HepG2 (cell line): Measurements from ENCODE around the gene TOMM22. TPM values are rescaled to one million over a fixed set of nuclear protein-coding genes. Genes with fewer than 3 reads are reported as not detected.

Source experiments
- HNRNPK ChIP-seq: fragments of 200-400 bp; formaldehyde crosslinking; IDR thresholded peaks from 2 replicates; pipeline ENCODE4 v1.6.1; 2018; ENCODE audit warnings: low read length, low read depth, moderate library complexity, mild to moderate bottlenecking; ENCODE audit not compliant: poor library complexity, severe bottlenecking
- POLR2A ChIP-seq, 2 experiments: IDR thresholded peaks; 2 replicates each; pipeline ENCODE4 v1.6.1; 2011; ENCODE audit warnings: low read depth in 2 of 2, low read length in 2 of 2, mild to moderate bottlenecking in 1 of 2, moderate library complexity in 1 of 2; ENCODE audit not compliant: insufficient read depth in 1 of 2
- RFXANK ChIP-seq: IDR thresholded peaks from 2 replicates; pipeline ENCODE4 v1.6.1; 2016
- TP53 ChIP-seq: sonication (generic); formaldehyde crosslinking; conservative IDR thresholded peaks from 2 replicates; pipeline ENCODE4 v1.4.0; 2020; ENCODE audit warnings: missing genetic modification reagents
- ZFYVE20 ChIP-seq: sonication (generic); formaldehyde crosslinking; IDR thresholded peaks from 2 replicates; pipeline ENCODE4 v1.8.0; 2023; ENCODE audit warnings: low read depth, mild to moderate bottlenecking, moderate library complexity, missing genetic modification reagents, borderline replicate concordance
- ZNF101 ChIP-seq: sonication (generic); formaldehyde crosslinking; IDR thresholded peaks from 2 replicates; pipeline ENCODE4 v1.4.0; 2020; ENCODE audit warnings: mild to moderate bottlenecking, low read depth, missing genetic modification reagents, borderline replicate concordance
- ZNF232 ChIP-seq: sonication (generic); formaldehyde crosslinking; IDR thresholded peaks from 2 replicates; pipeline ENCODE4 v1.4.0; 2020; ENCODE audit warnings: missing genetic modification reagents, borderline replicate concordance
- ZNF24 ChIP-seq: fragments of 450-650 bp; IDR thresholded peaks from 2 replicates; pipeline ENCODE4 v1.6.1; 2017; ENCODE audit warnings: antibody characterized with exemption, mild to moderate bottlenecking
- ZNF333 ChIP-seq: sonication (generic); formaldehyde crosslinking; IDR thresholded peaks from 2 replicates; pipeline ENCODE4 v1.4.0; 2020; ENCODE audit warnings: mild to moderate bottlenecking, missing genetic modification reagents, borderline replicate concordance
- ZNF569 ChIP-seq: sonication (generic); formaldehyde crosslinking; IDR thresholded peaks from 2 replicates; pipeline ENCODE4 v1.5.0; 2020; ENCODE audit warnings: mild to moderate bottlenecking, missing genetic modification reagents, moderate library complexity, borderline replicate concordance
- ZNF629 ChIP-seq: sonication (generic); formaldehyde crosslinking; conservative IDR thresholded peaks from 2 replicates; pipeline ENCODE4 v1.5.0; 2020; ENCODE audit warnings: missing genetic modification reagents
- ZNF790 ChIP-seq: sonication (generic); formaldehyde crosslinking; IDR thresholded peaks from 2 replicates; pipeline ENCODE4 v1.8.0; 2022; ENCODE audit warnings: missing genetic modification reagents, mild to moderate bottlenecking, borderline replicate concordance
- polyA plus RNA-seq, 8 experiments: library from polyadenylated mRNA; depleted of rRNA in 3 of 8; stranded (reverse) in 7 of 8; unstranded in 1 of 8; fragments of >200 nt; fragmentation: Illumina TruSeq in 4 of 8; extraction: Trizol in 4 of 8; gene quantifications; 2 replicates each; pipeline versions ENCODE4 v1.2.1 to v1.2.3, GENCODE V29; 2011 to 2016; ENCODE audit warnings: low read depth in 4 of 8, missing spikeins in 1 of 8, mixed read lengths in 1 of 8; ENCODE audit not compliant: insufficient read depth in 1 of 8
- total RNA-seq, 5 experiments: library from RNA; depleted of rRNA; stranded (reverse); fragments of >200 nt; fragmentation: Illumina TruSeq; extraction: Trizol; gene quantifications; 2 replicates each; pipeline ENCODE4 v1.2.3, GENCODE V29; 2016; ENCODE audit warnings: low read depth in 1 of 5
- TF ChIP-seq, protein P1 (sequence below): sonication (generic); formaldehyde crosslinking; IDR thresholded peaks from 2 replicates; pipeline ENCODE4 v1.5.0; 2020; ENCODE audit warnings: mild to moderate bottlenecking, missing genetic modification reagents
- TF ChIP-seq, protein P2 (sequence below): sonication (generic); formaldehyde crosslinking; IDR thresholded peaks from 2 replicates; pipeline ENCODE4 v1.4.0; 2020; ENCODE audit warnings: mild to moderate bottlenecking, missing genetic modification reagents, borderline replicate concordance
- TF ChIP-seq, protein P3 (sequence below): sonication (generic); formaldehyde crosslinking; conservative IDR thresholded peaks from 2 replicates; pipeline ENCODE4 v1.5.0; 2020; ENCODE audit warnings: missing genetic modification reagents
- TF ChIP-seq, protein P4 (sequence below): sonication (generic); formaldehyde crosslinking; conservative IDR thresholded peaks from 2 replicates; pipeline ENCODE4 v1.4.0; 2020; ENCODE audit warnings: missing genetic modification reagents
- TF ChIP-seq, protein P5 (sequence below): sonication (generic); formaldehyde crosslinking; IDR thresholded peaks from 2 replicates; pipeline ENCODE4 v1.5.0; 2020; ENCODE audit warnings: missing genetic modification reagents
- TF ChIP-seq, protein P6 (sequence below): sonication (generic); formaldehyde crosslinking; IDR thresholded peaks from 2 replicates; pipeline ENCODE4 v1.4.0; 2020; ENCODE audit warnings: mild to moderate bottlenecking, low read depth, missing genetic modification reagents

The TOMM22 gene
- total and polyA plus RNA-seq, 2 of the 13 experiments (the other 11 are each of a cell fraction or from before 2014, with no cell fraction given): 46.9 to 118 TPM

DNA sequence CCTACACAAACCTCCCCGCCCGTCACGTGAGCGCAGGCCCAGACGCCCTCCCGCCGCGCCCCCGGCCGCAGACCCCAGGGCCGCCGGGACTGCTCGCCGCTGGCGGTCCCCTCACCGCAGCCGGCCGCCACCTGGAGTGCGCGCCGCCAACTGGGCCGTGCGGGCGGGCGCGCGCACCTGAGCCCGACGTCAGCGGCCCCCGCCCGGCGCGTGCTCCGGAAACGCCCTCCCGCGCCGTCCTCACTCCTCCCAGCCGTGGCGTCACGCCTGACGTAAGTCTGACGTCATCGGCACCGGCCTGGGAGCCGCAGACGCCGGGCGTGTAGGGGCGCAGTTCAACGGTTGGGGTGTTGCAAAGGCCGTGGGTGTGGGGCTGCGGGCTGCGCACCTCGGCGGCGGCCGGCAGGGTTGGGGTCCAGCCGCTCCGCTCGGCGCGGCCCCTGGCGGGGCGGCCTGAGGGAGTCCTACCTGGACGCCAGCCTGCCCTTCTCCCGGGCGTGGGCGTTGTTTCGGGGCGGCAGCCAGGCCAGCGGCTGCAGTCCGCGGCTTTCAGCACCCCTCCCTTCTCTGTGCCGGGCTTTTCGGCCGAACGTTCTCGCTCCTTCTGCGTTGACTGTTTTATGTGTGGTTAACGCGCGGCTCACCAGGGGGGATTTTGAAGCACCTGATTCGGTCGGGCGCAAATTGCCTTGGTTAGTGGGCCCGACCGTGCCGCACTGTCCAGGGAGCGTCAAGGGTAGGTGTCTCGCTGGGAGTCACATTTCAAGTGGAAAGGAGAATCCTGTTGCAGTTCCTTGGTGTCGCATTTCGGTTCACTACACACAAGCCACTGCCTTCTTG lies 19.3 kb downstream of the TOMM22 start, which contains the start of gene JOSD1 (continued):
- TF ChIP-seq, protein P1, sequence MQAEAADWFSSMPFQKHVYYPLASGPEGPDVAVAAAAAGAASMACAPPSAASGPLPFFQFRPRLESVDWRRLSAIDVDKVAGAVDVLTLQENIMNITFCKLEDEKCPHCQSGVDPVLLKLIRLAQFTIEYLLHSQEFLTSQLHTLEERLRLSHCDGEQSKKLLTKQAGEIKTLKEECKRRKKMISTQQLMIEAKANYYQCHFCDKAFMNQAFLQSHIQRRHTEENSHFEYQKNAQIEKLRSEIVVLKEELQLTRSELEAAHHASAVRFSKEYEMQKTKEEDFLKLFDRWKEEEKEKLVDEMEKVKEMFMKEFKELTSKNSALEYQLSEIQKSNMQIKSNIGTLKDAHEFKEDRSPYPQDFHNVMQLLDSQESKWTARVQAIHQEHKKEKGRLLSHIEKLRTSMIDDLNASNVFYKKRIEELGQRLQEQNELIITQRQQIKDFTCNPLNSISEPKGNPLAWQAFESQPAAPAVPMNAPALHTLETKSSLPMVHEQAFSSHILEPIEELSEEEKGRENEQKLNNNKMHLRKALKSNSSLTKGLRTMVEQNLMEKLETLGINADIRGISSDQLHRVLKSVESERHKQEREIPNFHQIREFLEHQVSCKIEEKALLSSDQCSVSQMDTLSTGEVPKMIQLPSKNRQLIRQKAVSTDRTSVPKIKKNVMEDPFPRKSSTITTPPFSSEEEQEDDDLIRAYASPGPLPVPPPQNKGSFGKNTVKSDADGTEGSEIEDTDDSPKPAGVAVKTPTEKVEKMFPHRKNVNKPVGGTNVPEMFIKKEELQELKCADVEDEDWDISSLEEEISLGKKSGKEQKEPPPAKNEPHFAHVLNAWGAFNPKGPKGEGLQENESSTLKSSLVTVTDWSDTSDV (CRISPR knock-in tag): no peak; the same call in 1 of the 2 replicates
- TF ChIP-seq HNRNPK (peak; percentile 57), POLR2A (IDR thresholded peaks at IDR 0.05; ENCODE audit: insufficient read depth in 1 of 2, low read depth in 2 of 2, low read length in 2 of 2) (peak; percentile 57 to 72), ZNF101 (CRISPR knock-in tag) (no peak), ZNF24 (no peak), TP53 (CRISPR knock-in tag) (no peak), ZNF629 (CRISPR knock-in tag) (peak; percentile 8; the same call in 1 of the 2 replicates), ZNF790 (peak; percentile 47; the same call in 1 of the 2 replicates), RFXANK (peak; percentile 81; the same call in 1 of the 2 replicates), ZNF232 (CRISPR knock-in tag) (0 out of 2 replicates have a peak, but pooled peaks have one; percentile 51), ZFYVE20 (CRISPR knock-in tag) (no peak), ZNF333 (CRISPR knock-in tag) (peak; percentile 61; the same call in 1 of the 2 replicates), ZNF569 (no peak)
- TF ChIP-seq, protein P2, sequence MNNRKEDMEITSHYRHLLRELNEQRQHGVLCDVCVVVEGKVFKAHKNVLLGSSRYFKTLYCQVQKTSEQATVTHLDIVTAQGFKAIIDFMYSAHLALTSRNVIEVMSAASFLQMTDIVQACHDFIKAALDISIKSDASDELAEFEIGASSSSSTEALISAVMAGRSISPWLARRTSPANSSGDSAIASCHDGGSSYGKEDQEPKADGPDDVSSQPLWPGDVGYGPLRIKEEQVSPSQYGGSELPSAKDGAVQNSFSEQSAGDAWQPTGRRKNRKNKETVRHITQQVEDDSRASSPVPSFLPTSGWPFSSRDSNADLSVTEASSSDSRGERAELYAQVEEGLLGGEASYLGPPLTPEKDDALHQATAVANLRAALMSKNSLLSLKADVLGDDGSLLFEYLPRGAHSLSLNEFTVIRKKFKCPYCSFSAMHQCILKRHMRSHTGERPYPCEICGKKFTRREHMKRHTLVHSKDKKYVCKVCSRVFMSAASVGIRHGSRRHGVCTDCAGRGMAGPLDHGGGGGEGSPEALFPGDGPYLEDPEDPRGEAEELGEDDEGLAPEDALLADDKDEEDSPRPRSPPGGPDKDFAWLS: no peak
- TF ChIP-seq, protein P3, sequence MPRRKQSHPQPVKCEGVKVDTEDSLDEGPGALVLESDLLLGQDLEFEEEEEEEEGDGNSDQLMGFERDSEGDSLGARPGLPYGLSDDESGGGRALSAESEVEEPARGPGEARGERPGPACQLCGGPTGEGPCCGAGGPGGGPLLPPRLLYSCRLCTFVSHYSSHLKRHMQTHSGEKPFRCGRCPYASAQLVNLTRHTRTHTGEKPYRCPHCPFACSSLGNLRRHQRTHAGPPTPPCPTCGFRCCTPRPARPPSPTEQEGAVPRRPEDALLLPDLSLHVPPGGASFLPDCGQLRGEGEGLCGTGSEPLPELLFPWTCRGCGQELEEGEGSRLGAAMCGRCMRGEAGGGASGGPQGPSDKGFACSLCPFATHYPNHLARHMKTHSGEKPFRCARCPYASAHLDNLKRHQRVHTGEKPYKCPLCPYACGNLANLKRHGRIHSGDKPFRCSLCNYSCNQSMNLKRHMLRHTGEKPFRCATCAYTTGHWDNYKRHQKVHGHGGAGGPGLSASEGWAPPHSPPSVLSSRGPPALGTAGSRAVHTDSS (CRISPR knock-in tag): peak; percentile 28; the same call in 1 of the 2 replicates
- TF ChIP-seq, protein P4, sequence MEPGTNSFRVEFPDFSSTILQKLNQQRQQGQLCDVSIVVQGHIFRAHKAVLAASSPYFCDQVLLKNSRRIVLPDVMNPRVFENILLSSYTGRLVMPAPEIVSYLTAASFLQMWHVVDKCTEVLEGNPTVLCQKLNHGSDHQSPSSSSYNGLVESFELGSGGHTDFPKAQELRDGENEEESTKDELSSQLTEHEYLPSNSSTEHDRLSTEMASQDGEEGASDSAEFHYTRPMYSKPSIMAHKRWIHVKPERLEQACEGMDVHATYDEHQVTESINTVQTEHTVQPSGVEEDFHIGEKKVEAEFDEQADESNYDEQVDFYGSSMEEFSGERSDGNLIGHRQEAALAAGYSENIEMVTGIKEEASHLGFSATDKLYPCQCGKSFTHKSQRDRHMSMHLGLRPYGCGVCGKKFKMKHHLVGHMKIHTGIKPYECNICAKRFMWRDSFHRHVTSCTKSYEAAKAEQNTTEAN (CRISPR knock-in tag): peak; percentile 58
- TF ChIP-seq, protein P5, sequence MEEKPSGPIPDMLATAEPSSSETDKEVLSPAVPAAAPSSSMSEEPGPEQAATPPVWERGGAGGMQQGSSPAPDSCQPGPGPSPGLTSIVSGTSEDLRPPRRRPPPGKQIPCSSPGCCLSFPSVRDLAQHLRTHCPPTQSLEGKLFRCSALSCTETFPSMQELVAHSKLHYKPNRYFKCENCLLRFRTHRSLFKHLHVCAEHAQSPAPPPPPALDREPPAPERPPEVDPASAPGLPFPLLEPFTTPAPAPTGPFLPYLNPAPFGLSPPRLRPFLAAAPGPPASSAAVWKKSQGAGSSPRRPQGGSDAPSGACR (CRISPR knock-in tag): 0 out of 2 replicates have a peak, but pooled peaks have one; percentile 23
- TF ChIP-seq, protein P6, sequence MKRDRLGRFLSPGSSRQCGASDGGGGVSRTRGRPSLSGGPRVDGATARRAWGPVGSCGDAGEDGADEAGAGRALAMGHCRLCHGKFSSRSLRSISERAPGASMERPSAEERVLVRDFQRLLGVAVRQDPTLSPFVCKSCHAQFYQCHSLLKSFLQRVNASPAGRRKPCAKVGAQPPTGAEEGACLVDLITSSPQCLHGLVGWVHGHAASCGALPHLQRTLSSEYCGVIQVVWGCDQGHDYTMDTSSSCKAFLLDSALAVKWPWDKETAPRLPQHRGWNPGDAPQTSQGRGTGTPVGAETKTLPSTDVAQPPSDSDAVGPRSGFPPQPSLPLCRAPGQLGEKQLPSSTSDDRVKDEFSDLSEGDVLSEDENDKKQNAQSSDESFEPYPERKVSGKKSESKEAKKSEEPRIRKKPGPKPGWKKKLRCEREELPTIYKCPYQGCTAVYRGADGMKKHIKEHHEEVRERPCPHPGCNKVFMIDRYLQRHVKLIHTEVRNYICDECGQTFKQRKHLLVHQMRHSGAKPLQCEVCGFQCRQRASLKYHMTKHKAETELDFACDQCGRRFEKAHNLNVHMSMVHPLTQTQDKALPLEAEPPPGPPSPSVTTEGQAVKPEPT: no peak
